MM.1S (cell line): Measurements from ENCODE around the gene TECPR2.

Source experiments
- EZH2 ChIP-seq: fragments of 300-600 bp; sonication (generic); optimal IDR thresholded peaks from 2 replicates; pipeline ENCODE3; 2017; ENCODE audit warnings: low read depth, mild to moderate bottlenecking, antibody characterized with exemption, low read length, mixed read lengths
- EZH2phosphoT487 ChIP-seq: fragments of 300-600 bp; sonication (generic); IDR thresholded peaks from 2 replicates; pipeline ENCODE4 v1.6.1; 2018; ENCODE audit warnings: antibody characterized with exemption, low read length
- TF ChIP-seq, protein P1 (sequence below): fragments of 300-600 bp; sonication (generic); IDR thresholded peaks from 2 replicates; pipeline ENCODE4 v1.5.1; 2016; ENCODE audit warnings: antibody characterized with exemption, low read length, mixed read lengths

GRCh38 chr14:102375119-102375518 lies 12.4 kb downstream of the TECPR2 start:
- TF ChIP-seq EZH2 (no peak), EZH2phosphoT487 (no peak)
- TF ChIP-seq, protein P1, sequence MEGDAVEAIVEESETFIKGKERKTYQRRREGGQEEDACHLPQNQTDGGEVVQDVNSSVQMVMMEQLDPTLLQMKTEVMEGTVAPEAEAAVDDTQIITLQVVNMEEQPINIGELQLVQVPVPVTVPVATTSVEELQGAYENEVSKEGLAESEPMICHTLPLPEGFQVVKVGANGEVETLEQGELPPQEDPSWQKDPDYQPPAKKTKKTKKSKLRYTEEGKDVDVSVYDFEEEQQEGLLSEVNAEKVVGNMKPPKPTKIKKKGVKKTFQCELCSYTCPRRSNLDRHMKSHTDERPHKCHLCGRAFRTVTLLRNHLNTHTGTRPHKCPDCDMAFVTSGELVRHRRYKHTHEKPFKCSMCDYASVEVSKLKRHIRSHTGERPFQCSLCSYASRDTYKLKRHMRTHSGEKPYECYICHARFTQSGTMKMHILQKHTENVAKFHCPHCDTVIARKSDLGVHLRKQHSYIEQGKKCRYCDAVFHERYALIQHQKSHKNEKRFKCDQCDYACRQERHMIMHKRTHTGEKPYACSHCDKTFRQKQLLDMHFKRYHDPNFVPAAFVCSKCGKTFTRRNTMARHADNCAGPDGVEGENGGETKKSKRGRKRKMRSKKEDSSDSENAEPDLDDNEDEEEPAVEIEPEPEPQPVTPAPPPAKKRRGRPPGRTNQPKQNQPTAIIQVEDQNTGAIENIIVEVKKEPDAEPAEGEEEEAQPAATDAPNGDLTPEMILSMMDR: no peak
